Activated T-cell treated with anti-CD3 and anti-CD28 coated beads, Interleukin-2, amount 50 U/mL, for 24 hours (primary cell): ENCODE results near the gene UBAP2L.
A peak's percentile ranks its signal among the peaks of the same experiment; 100 is the strongest.

Source experiments
- DNase-seq: peaks from one replicate; pipeline ENCODE4 v3.0.0-alpha.2; 2020
- H3K27ac Mint-ChIP-seq: 2 replicates; pipeline ENCODE4 v1.8.0; 2020; ENCODE audit warnings: mild to moderate bottlenecking, mixed read lengths
- H3K27me3 Mint-ChIP-seq: 2 replicates; pipeline ENCODE4 v1.8.0; 2020; ENCODE audit warnings: mixed read lengths
- H3K36me3 Mint-ChIP-seq: 2 replicates; pipeline ENCODE4 v1.8.0; 2020; ENCODE audit warnings: low read depth, mixed read lengths
- H3K4me1 Mint-ChIP-seq: 2 replicates; pipeline ENCODE4 v1.8.0; 2020; ENCODE audit warnings: low read depth, mixed read lengths
- H3K4me3 Mint-ChIP-seq: 2 replicates; pipeline ENCODE4 v1.8.0; 2020; ENCODE audit warnings: mild to moderate bottlenecking, moderate library complexity, mixed read lengths
- H3K9me3 Mint-ChIP-seq: 2 replicates; pipeline ENCODE4 v1.8.0; 2020; ENCODE audit warnings: mixed read lengths

Gene UBAP2L

GRCh38 chr1:154220071-154220969 is at the start of gene UBAP2L:
Gene UBAP2L (plus strand): TSS chr1:154220955. CDS start chr1:154225124, 4,169 bp downstream.
- Mint-ChIP-seq H3K36me3 (peaks cover 90% of the 10 kb centered on the region), H3K4me1 (peaks cover 63% of the 10 kb centered on the region), H3K27ac (peak within 1 kb of the TSS; percentile 100), H3K4me3 (peak within 1 kb of the TSS; percentile 100), H3K27me3 (no peaks in the 10 kb centered on the region), H3K9me3 (peaks cover 2% of the 10 kb centered on the region)
- DNase-seq, result peak; percentile 98

- peak overlapping the region; percentile 96 for H3K27ac Mint-ChIP-seq
- H3K9me3 Mint-ChIP-seq, result no peaks in the 10 kb centered on the region
- H3K4me1 Mint-ChIP-seq, result peaks cover 61% of the 10 kb centered on the region
- no peaks in the 10 kb centered on the region for H3K27me3 Mint-ChIP-seq
- no peak for DNase-seq
- peaks cover 94% of the 10 kb centered on the region for H3K36me3 Mint-ChIP-seq
- peak overlapping the region; percentile 45 for H3K4me3 Mint-ChIP-seq
These were observed 49.6 kb upstream of the UBAP2L start for GRCh38 chr1:154171223-154171583.

GRCh38 chr1:154171880-154172279 is 48.9 kb upstream of the UBAP2L start:
- no peak for DNase-seq
- Mint-ChIP-seq H3K4me1 (peaks cover 66% of the 10 kb centered on the region), H3K27me3 (no peaks in the 10 kb centered on the region), H3K4me3 (no peak overlapping the region), H3K27ac (peak overlapping the region; percentile 96), H3K9me3 (no peaks in the 10 kb centered on the region), H3K36me3 (peaks cover 94% of the 10 kb centered on the region)

- Mint-ChIP-seq H3K9me3 (no peaks in the 10 kb centered on the region), H3K27ac (peak overlapping the region; percentile 60), H3K36me3 (peaks cover 94% of the 10 kb centered on the region), H3K4me1 (peaks cover 82% of the 10 kb centered on the region), H3K27me3 (no peaks in the 10 kb centered on the region), H3K4me3 (no peak overlapping the region)
- DNase-seq, result peak; percentile 12
These were observed 46.1 kb upstream of the UBAP2L start for GRCh38 chr1:154174654-154175053.

GRCh38 chr1:154176337-154176736 is 44.4 kb upstream of the UBAP2L start:
- no peaks in the 10 kb centered on the region for H3K9me3 Mint-ChIP-seq
- peak overlapping the region; percentile 18 for H3K4me3 Mint-ChIP-seq
- H3K27ac Mint-ChIP-seq, result peak overlapping the region; percentile 89
- peaks cover 93% of the 10 kb centered on the region for H3K36me3 Mint-ChIP-seq
- H3K4me1 Mint-ChIP-seq, result peaks cover 81% of the 10 kb centered on the region
- H3K27me3 Mint-ChIP-seq, result no peaks in the 10 kb centered on the region
- no peak for DNase-seq

- peak; percentile 30 for DNase-seq
- H3K9me3 Mint-ChIP-seq, result no peaks in the 10 kb centered on the region
- H3K27ac Mint-ChIP-seq, result peak overlapping the region; percentile 99
- no peaks in the 10 kb centered on the region for H3K27me3 Mint-ChIP-seq
- H3K36me3 Mint-ChIP-seq, result peaks cover 93% of the 10 kb centered on the region
- peaks cover 70% of the 10 kb centered on the region for H3K4me1 Mint-ChIP-seq
- H3K4me3 Mint-ChIP-seq, result peak overlapping the region; percentile 98
These were observed 42.7 kb upstream of the UBAP2L start for GRCh38 chr1:154178013-154178412.

- Mint-ChIP-seq H3K4me1 (peaks cover 72% of the 10 kb centered on the region), H3K36me3 (peaks cover 89% of the 10 kb centered on the region), H3K27me3 (no peaks in the 10 kb centered on the region), H3K9me3 (no peaks in the 10 kb centered on the region), H3K4me3 (peak overlapping the region; percentile 98), H3K27ac (peak overlapping the region; percentile 99)
- DNase-seq, result peak; percentile 11
These were observed 41.6 kb upstream of the UBAP2L start for GRCh38 chr1:154178911-154179811.

- Mint-ChIP-seq H3K27ac (peak overlapping the region; percentile 99), H3K4me1 (peaks cover 68% of the 10 kb centered on the region), H3K27me3 (no peaks in the 10 kb centered on the region), H3K36me3 (peaks cover 82% of the 10 kb centered on the region), H3K9me3 (no peaks in the 10 kb centered on the region), H3K4me3 (peak overlapping the region; percentile 98)
- DNase-seq, result peak; percentile 20
These were observed 40.6 kb upstream of the UBAP2L start for GRCh38 chr1:154179946-154180687.

GRCh38 chr1:154181944-154182343 is 38.8 kb upstream of the UBAP2L start:
- Mint-ChIP-seq H3K4me1 (peaks cover 58% of the 10 kb centered on the region), H3K4me3 (peak overlapping the region; percentile 98)

GRCh38 chr1:154182344-154183045 is 38.3 kb upstream of the UBAP2L start:
- peaks cover 58% of the 10 kb centered on the region for H3K36me3 Mint-ChIP-seq
- no peaks in the 10 kb centered on the region for H3K9me3 Mint-ChIP-seq
- no peaks in the 10 kb centered on the region for H3K27me3 Mint-ChIP-seq
- H3K27ac Mint-ChIP-seq, result peak overlapping the region; percentile 99
- peaks cover 52% of the 10 kb centered on the region for H3K4me1 Mint-ChIP-seq
- peak overlapping the region; percentile 98 for H3K4me3 Mint-ChIP-seq
- DNase-seq, result peak; percentile 86

More at GRCh38 chr1:154181944-154182343, 38.8 kb upstream of the UBAP2L start:
- no peak for DNase-seq
- H3K9me3 Mint-ChIP-seq, result no peaks in the 10 kb centered on the region
- no peaks in the 10 kb centered on the region for H3K27me3 Mint-ChIP-seq
- H3K27ac Mint-ChIP-seq, result peak overlapping the region; percentile 99
- peaks cover 63% of the 10 kb centered on the region for H3K36me3 Mint-ChIP-seq

GRCh38 chr1:154183046-154183915 is 37.5 kb upstream of the UBAP2L start:
- no peaks in the 10 kb centered on the region for H3K9me3 Mint-ChIP-seq
- H3K27me3 Mint-ChIP-seq, result no peaks in the 10 kb centered on the region
- H3K4me3 Mint-ChIP-seq, result peak overlapping the region; percentile 98
- H3K4me1 Mint-ChIP-seq, result peaks cover 45% of the 10 kb centered on the region
- DNase-seq, result peak; percentile 98
- H3K36me3 Mint-ChIP-seq, result peaks cover 50% of the 10 kb centered on the region
- H3K27ac Mint-ChIP-seq, result peak overlapping the region; percentile 99

GRCh38 chr1:154186177-154186576 is 34.6 kb upstream of the UBAP2L start:
- H3K27me3 Mint-ChIP-seq, result no peaks in the 10 kb centered on the region
- H3K4me3 Mint-ChIP-seq, result no peak overlapping the region
- H3K27ac Mint-ChIP-seq, result no peak overlapping the region
- peaks cover 22% of the 10 kb centered on the region for H3K36me3 Mint-ChIP-seq
- peaks cover 17% of the 10 kb centered on the region for H3K4me1 Mint-ChIP-seq
- peak; percentile 77 for DNase-seq
- H3K9me3 Mint-ChIP-seq, result no peaks in the 10 kb centered on the region
